Left kidney (tissue), 2 donors: ENCODE data around the gene GANAB. TPM values are rescaled to one million over a fixed set of nuclear protein-coding genes. Genes with fewer than 3 reads are reported as not detected.
A peak's percentile ranks its signal among the peaks of the same experiment; 100 is the strongest.
"Not testable (repeated sequence)": the region's sequence is repeated elsewhere in the genome, so short reads cannot be mapped to it uniquely, and the experiment has no call there.

Source experiments
- DNase-seq: peaks from one replicate; pipeline ENCODE4 v3.0.0-alpha.2; 2013
- polyA plus RNA-seq: library from polyadenylated mRNA; unstranded; fragments of 120-200 nt; gene quantifications from one replicate; pipeline ENCODE4 v1.2.1, GENCODE V29; 2013; ENCODE audit not compliant: insufficient read length

GANAB gene
- polyA plus RNA-seq, 1 donor, result 395 TPM

DNA sequence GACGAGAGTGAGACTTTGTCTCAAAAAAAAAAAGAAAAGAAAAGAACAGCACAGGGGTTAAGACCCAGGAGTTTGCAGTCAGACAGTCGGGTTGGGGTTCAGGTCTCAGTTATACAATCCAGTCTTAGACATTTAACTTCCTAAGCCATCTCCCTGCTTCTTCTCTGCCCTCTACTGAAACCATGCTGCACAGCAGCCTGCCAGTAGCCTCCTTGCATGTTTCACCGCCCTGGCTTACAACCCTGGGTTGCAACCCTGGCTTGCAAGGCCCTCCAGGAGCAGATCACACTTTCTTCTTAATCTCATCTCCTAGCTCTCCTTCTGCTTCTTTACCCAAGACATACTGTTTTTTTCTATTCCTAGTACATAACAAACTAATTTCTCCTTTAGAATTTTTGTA is 18.7 kb downstream of the GANAB start:
- no peak for DNase-seq

DNA sequence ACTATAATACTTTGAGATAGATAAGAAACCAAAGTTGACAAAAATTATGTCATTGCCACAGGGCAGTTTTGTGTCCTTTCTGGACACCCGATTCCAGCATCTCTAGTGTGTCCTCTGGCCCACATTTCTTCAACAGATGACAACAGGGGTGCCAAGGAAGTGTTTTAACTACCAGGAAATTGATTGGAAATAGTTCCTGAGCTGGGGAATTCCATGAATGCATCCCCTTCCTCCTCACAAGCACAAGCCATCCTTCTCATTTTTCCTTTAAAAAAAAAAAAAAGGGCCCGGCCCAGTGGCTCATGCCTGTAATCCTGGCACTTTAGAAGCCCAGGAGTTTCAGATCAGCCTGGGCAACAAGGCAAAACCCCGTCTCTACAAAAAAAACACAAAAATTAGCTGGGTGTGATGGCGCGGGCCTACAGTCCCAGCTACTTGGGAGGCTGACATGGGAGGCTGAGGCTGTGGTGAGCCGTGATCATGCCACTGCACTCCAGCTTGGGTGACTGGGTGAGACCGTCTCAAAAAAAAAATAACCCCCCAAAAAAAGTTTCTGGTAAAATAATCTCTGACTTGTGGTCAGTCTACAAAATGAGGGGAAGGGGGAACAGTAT is 23.8 kb downstream of the GANAB start:
- no peak for DNase-seq

DNA sequence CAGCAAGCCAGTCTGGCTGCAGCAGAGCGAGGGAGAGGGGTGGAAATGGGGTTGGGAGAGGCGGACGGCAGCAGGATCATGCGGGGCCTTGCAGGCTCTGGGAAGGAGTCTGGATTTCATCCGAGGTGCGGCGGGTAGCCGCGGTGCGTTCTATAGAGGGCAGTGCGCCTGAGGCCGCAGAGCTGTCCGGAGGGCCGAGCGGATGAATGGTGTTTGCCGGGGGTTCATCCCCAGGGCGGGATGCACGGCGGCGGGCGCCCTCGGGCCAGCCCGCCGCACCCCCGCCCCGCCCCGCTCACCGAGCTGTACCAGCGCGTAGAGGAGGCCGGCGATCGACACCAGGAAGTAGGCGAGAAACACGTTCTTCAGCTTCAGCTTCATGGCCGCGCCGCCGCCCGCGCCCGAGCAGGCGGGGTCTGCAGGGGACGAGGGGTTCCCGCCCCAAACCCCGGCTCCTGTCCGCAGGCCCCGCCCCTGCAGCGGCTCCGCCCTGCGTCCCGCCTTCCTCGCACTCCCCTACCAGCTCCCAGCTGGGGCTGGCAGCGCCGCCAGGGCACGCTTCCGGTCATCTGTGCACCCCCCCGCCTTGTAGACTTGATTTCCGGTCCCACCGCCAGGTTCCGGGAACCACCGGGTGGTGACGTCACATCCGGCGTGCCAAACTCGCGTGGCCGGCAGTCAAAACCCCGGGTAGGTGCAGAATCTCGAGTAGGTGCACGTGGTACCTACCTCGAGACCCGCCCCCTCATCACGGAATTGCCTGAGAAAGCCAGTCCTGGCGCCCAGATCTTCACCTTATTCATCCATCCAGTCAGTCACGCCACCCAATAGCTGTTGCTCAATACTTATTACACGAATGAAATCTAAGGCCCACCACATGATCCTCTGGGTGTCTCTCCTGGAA is 24.6 kb downstream of the GANAB start, which contains the start of gene B3GAT3:
TSS of gene B3GAT3 (minus strand) at position 420 of the 904 bp plus-strand sequence. CDS start at position 381, 39 bp downstream.
- DNase-seq, result peak; percentile 93

DNA sequence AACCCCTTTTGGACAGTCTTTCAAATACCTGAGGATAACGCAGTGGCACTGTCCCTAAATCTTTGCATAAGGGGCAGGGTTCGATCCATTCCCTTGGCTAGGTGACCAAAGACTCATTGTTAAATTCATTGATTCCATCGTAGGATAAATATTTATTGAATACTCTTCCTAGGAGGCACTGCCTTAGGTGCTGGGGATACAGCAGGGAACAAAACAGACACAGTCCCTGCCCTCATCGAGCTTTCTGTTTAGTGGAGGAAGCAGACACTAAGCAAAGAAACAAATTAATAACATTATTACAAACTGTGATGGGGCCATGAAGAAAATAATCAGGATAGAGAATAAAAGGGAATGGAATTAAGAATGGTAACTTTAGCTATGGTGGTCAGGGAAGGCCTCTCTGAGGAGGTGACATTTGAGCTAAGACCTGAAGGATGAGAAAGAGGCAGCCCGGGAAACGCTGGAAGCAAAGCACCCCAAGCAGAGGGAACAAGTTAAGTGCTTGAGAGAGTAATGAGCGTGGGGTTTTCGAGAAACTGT is 25.3 kb downstream of the GANAB start:
- DNase-seq, result no peak

DNA sequence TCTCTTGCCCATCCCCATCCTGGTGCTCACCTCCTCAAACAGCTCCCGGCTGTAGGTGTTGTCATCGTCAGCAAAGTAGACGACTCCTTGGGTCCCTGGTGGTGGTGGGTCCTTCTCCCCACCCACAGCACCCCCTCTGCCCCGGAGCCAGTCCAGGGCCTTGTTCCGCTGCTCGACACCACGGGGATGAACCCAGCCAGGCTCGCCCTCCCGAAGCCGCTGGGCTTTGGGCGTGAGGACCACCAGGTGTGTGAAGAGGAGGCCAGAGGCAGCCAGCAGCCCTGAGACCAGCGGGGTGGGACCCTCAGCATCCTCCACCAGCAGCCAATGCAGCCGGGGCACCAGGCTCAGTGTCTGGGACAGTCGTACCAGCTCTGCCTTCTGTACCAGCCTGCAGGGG is 29.5 kb downstream of the GANAB start:
- not testable (repeated sequence) for DNase-seq

DNA sequence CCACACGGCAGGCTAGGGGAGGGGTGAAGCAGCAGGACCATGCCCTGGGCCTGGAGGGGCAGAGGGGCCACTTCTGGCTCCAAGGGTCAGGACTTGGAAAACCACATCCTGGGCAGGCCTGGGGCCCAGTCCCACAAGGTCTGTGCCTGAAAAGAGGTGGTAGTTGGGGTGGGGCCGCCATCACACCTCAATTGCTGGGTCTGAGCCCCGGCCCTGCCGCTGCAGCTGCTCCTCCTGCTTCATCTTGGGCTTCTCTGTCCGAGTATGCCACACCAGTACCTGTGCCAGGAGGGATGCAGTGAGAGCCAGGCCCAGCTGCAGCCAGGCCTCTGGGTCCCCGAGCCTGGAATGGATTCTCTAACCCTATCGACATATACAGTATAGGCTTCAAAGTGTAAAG is 30.9 kb downstream of the GANAB start:
- DNase-seq, result no peak

DNA sequence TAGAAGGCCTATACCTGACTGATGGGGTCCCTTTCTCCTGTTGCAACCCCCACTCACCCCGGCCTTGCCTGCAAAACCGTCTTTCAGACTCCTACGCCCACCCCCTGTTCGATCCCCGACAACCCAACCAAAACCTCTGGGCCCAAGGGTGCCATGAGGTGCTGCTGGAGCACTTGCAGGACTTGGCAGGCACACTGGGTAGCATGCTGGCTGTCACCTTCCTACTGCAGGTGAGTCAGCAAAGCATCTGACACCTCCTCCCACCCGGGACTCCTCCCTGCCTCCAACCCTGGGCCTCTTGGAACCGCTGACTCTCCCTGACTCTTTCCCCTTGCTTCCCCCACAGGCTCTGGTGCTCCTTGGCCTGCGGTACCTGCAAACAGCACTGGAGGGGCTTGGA is 32.1 kb downstream of the GANAB start:
- DNase-seq, result no peak

DNA sequence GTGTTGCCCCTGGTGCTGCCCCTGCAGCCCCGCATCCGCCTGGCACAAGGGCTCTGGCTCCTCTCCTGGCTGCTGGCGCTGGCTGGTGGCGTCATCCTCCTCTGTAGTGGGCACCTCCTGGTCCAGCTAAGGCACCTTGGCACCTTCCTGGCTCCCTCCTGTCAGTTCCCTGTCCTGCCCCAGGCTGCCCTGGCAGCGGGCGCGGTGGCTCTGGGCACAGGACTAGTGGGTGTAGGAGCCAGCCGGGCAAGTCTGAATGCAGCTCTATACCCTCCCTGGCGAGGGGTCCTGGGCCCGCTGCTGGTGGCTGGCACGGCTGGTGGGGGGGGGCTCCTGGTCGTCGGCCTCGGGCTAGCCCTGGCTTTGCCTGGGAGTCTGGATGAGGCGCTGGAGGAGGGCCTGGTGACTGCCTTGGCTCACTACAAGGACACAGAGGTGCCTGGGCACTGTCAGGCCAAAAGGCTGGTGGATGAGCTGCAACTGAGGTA is 33.1 kb downstream of the GANAB start:
- DNase-seq, result no peak

DNA sequence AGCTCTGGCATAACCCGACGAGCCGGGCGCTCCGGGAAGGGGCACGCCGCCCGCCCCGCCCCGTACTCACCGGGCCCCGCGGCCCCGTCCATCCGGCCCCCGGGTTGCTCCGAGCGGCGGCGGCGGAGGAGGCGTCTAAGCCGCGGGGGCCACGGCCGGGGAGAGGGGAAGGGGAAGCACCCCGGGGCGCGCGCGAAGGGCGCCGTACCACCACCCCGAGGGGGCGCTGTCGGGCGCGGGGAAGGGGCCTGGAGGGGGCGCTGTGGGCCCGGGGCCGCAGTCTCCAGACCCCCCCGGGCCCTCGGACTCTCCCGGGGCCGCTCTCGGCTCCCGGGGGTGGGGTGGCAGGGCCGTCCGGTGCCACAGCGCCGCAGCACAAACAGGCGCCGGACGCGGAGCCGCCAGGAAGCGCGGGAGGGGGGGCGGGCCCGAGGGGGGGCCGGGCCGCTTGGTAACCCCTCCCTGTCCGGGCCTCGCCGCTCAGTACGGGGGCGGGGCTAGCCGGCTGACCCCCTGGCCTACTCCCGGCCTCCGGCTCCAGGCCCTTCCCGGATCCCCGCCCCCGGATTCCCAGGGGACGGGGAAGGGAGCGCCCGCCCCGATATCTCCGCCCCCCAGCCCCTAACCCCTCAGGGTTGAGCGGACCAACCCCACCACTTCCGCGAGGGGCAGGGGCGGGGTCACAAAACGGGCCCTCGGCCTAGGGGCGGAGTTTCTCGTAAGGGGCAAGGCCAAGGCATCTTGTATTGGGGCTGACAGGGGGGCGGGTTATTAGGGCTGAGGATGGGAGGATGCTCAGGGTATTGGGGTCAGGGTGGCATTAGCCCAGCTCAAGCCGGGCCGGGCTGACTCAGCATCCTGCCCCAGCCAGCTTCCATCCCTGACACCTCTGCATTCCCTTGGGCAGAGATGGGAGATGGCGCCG is 33.8 kb downstream of the GANAB start, which contains the start of the genes EML3 and ROM1:
TSS of gene EML3 (minus strand) at position 410 of the 925 bp plus-strand sequence. CDS start at position 92, 318 bp downstream.
TSS of gene ROM1 (plus strand) at position 892 of the 925 bp plus-strand sequence. CDS start at position 917, 25 bp downstream.
- peak; percentile 74 for DNase-seq

DNA sequence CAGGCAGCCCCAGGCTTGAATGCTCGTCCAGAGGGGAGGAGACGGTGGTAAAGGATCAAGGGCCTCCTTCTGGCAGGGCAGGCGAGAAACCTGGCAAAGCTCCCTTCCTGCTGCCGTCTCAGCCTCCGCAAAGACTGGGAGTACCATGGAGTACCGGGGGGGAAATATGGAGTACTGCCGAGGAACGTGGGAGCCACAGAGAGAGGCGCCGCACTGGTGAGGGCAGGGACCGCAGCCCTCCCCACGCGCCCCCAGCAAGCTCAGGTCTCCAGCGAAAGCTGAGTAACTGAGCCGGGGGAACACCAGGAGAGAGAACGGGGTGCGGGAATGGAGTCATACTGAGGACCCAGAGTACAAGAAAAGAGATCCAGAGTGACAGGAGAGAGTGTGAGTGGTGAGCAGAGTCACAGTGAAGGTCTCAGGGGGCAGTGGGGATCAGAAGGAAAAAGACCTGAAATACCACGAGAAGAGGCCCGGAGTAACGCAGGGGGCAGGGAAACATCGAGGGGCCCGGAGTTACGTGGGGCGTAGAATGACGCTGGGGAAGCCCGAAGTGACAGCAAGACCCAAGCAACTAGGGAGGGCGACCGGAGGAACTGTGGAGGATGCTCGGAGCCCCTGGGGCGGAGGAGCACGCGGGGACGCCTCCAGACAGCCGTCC is 34.6 kb downstream of the GANAB start:
- DNase-seq, result no peak

DNA sequence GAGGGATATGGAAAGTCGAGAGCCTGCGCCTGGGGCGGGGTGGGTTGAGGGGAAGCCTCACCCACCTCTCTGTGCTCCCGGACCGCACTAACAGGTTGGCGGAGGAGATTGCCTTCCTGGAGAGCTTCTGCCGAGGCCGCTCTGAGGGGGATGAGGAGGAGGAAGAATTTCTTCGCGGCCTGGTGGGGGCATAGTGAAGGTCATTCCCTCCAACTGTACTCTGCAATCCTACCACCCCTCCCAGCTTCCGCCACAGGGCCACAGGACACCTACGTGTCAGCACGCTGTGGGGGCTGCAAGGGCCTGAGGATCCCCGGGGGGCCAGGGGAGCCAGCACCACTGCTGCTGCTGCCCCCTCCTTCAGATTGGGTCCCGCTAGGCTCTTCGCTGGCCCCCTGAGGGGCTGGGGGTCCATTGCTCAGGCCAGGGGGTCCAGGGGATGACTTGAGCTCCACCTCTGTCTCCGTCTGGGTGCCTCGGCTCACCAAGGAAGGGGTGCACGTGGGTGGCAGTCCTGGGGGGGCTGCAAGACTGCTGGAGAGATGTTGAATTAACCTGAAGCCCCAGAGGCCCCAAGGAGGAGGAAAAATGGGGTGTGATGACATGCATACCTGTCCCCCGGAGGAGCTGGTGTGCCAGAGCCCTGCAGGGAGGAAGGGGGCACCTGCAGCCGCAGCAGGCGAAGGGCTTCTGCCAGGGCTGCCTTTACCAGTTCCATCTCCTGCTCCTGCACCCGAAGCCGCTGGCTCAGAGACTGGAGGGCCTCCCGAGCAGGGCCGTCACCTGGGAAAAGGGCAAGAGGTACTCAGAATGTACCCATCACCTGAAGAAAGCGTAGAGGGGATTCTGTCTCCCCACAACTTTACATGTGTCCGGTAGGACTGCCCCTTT is 35.4 kb downstream of the GANAB start:
- no peak for DNase-seq

DNA sequence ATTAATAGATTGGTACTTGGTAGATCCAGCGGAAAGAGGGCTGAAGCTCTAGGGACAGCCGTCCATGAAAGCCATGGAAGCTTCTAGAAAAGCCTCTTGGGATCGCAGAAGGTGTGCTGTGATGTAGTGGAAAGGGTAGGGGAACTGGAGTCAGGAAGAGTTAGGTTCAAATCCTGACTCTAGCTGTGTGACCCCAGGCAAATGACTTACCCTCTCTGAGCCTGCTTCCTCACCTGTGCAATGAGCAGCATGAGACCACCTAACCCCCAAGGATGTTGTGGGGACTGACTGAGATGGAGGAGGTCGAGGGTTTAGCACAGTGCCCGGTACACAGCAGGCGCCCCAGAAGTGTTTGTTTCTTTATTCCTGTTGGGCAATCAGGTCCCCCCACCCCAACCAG is 36.0 kb downstream of the GANAB start:
- no peak for DNase-seq

DNA sequence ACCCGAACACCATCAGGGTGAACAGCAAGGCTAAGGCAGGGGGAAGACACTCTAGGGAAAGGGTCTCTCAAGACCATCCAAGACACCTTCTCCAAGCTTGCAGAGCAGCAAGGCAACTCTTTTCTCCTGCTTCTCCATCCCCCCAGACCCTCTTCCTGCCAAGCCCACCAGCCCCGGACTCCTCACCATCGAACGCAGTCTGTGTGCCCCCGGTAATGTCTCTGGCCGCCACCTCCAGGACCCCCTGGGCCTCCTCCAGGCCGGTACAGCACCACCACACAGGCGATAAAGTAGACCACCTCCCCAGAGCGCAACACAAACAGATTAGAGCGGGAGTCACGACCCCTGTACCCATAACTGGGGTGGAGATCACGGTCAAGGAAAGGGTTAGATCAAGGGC is 37.6 kb downstream of the GANAB start:
- no peak for DNase-seq

DNA sequence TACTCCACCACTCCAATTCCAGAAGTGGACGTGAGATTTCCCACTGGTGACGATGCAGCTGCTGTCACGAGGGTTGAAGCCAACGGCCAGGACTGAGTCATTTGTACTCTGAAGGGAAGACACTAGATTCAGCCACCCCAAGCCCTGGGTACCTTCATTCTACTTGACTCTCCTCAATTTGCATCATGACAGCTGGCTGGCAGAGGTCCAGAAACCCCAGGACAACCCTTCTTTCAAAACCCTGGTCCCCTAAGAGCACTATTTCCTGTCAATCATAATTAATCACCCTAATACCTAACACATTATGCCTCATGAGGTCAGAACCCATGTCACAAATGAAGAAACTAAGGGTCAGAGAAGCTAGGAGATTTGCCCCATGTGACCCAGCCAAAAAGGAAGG is 38.7 kb downstream of the GANAB start:
- DNase-seq, result no peak

DNA sequence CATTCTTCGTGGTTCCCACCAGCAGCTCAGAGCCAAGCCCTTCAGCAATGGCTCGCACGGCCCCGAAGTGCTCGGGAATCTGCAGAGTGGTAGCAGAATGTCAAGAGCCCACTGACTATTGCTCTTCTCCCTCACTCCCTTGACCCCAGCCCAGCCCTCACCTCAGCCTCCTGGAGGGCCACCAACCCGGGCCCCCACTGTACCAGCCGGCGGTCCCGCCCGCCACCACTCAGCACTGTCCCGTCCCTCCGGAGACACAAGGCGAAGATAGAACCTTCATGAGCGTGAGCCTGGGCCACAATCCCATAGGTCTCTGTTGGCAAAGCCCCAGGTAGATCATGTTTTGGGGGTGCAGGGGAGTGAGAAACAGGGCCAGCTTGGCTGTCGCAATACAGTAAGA is 40.5 kb downstream of the GANAB start:
- no peak for DNase-seq

DNA sequence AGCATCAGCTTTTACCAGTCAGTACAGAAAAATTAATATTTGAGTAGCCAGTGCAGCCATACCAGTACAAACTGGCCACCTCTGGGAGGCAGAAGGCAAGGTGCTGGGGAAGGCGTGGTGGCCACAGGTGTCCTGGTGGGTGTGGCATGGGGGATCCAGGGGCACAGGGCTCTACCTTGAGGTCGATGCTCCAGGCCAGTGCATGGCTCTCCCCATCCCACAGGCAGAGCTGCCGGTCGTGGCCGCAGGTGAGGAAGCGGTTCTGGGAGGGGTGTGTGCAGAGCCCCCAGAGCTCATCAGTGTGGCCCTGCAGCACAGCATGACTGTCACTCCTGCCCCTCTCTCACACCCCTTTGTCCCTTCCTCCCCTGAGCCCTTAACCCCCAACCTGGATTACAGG is 40.9 kb downstream of the GANAB start:
- DNase-seq, result no peak

DNA sequence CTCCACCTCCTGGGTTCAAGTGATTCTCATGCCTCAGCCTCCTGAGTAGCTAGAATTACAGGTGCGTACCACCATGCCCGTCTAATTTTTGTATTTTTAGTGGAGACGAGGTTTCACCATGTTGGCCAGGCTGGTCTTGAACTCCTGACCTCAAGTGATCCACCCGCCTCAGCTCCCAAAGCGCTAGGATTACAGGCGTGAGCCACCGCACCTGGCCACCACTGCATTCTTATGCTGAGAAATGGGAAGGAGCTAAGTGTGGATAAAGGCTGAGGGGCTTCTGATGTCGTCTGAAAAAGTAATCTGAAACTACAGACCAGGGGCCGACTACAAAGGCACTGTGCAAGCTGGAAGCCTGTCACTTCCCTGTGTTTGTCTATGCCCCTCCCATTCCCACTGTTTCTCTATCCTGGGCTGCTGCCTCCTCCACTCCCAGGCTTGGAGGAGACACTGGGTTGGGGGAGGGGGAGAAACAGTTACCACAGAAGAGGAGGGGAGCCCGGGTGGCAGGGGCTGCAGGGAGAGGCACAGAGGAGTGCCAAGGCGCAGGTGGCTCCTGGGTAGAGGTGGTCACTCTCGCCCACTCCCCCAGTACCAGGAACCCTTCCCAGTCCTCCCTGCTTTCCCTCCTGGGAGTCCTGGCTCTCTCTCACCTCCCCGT is 41.8 kb downstream of the GANAB start:
- peak; percentile 53 for DNase-seq

DNA sequence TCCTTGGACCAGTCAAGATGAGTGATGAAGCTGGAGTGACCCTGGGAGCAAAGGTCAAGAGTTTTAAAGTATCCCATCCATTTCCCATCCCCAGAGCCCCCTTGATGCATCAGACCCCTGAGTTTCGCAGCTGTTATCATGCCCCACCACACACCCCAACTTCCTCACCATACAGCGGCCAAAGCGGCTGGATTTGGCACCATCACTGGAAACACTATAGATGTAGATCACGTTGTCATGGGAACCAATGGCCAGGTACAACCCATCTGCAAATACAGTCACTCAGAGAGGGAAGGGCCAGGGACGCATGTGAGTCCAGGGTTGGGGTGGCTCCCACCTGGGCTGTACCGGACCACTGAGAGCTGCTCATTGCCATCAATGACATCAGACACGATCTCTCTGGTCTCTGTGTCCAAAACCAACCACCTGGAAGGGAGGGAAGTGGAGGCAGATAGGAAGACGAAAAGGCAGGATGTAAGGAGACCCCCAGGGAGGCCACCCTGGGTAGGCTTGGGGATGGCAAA is 42.6 kb downstream of the GANAB start:
- no peak for DNase-seq

DNA sequence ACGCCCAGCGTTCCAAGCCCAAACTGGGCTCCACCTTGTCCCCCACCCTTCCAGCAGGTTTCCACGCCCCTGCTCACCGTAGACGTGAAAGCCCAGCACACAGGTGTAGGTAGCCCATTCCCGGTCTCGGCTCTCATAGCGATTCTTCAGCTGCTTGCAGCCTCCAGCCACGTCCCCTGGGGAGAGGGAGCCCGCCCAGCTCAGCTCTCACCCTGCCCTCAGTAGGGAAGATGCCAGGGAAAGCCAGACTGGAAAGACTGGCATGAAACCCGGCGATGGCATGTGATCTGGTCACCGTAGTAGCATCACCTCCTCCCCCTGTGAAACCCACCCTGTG is 43.4 kb downstream of the GANAB start:
- no peak for DNase-seq
